WERI-Rb-1 (cell line): ENCODE measurements around the gene TIMM8A.

Experiments used
- DNase-seq: peaks from one replicate; pipeline ENCODE4 v3.0.0-alpha.2; 2020
- H3K27ac ChIP-seq: fragments of 250-450 bp; sonication (Bioruptor Pico); 2 replicates; pipeline ENCODE4 v1.5.1; 2020; ENCODE audit warnings: mild to moderate bottlenecking, moderate library complexity
- H3K27me3 ChIP-seq: fragments of 250-450 bp; sonication (Bioruptor Pico); 2 replicates; pipeline ENCODE4 v1.5.1; 2021; ENCODE audit warnings: mild to moderate bottlenecking, low read depth, moderate library complexity; ENCODE audit not compliant: insufficient read depth, severe bottlenecking
- H3K36me3 ChIP-seq: fragments of 250-450 bp; sonication (Bioruptor Pico); 2 replicates; pipeline ENCODE4 v1.5.1; 2020; ENCODE audit warnings: mild to moderate bottlenecking, moderate library complexity
- H3K4me3 ChIP-seq: 2 replicates; pipeline ENCODE4 v1.5.1; 2011; ENCODE audit warnings: low read depth, mild to moderate bottlenecking, control low read depth, low read length
- H3K9me3 ChIP-seq: fragments of 250-450 bp; sonication (Bioruptor Pico); 2 replicates; pipeline ENCODE4 v1.5.1; 2021; ENCODE audit warnings: mild to moderate bottlenecking, moderate library complexity; ENCODE audit not compliant: severe bottlenecking
- CTCF ChIP-seq: IDR thresholded peaks from 2 replicates; pipeline ENCODE4 v1.5.1; 2011; ENCODE audit warnings: low read depth, mild to moderate bottlenecking, control low read depth, inconsistent platforms, low read length

TIMM8A gene

DNA sequence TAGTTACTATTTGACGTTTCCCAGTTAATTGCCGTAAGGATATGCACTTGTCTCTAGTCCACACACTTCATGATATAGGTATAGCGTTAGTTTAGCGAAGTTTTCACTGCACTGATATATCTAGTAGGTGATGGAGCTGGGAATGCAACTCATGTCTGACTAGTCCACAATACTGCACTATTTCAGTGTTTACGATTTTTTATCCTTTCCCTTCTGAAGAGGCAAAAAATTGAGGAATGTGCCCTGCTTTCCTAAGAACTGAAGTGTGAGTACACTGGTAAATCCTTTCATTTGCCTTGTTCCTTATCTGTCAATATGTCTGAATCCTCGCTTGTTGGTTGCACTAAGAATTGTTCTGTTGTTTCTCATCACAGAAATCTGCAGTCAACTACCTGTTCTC lies 43.3 kb upstream of the TIMM8A start:
- H3K9me3 ChIP-seq, result peaks cover 3% of the 10 kb centered on the region
- H3K4me3 ChIP-seq, result peak overlapping the region; percentile 76
- H3K27me3 ChIP-seq, result peaks cover 4% of the 10 kb centered on the region
- TF ChIP-seq CTCF, result no peak
- no peak for DNase-seq
- H3K36me3 ChIP-seq, result peaks cover 29% of the 10 kb centered on the region
- H3K27ac ChIP-seq, result peak overlapping the region; percentile 75; the same call in 1 of the 2 replicates

- peaks cover 26% of the 10 kb centered on the region for H3K36me3 ChIP-seq
- H3K27me3 ChIP-seq, result peaks cover 4% of the 10 kb centered on the region
- H3K27ac ChIP-seq, result peak within 1 kb of the TSS; percentile 75
- peak; percentile 75 for TF ChIP-seq CTCF
- peaks cover 3% of the 10 kb centered on the region for H3K9me3 ChIP-seq
- H3K4me3 ChIP-seq, result peak within 1 kb of the TSS; percentile 76
- peak; percentile 89 for DNase-seq
Measured at GRCh38 chrX:101390664-101391525, 42.4 kb upstream of the TIMM8A start, which contains the start of gene RPL36A. TSS of gene RPL36A (plus strand) at chrX:101391011. CDS start at chrX:101391044, 33 bp downstream.

- H3K4me3 ChIP-seq, result no peak overlapping the region
- no peak overlapping the region for H3K27ac ChIP-seq
- H3K9me3 ChIP-seq, result peaks cover 3% of the 10 kb centered on the region
- peaks cover 15% of the 10 kb centered on the region for H3K36me3 ChIP-seq
- H3K27me3 ChIP-seq, result peaks cover 12% of the 10 kb centered on the region
- no peak for TF ChIP-seq CTCF
- DNase-seq, result no peak
Measured at GRCh38 chrX:101388604-101389003, 40.1 kb upstream of the TIMM8A start.

DNA sequence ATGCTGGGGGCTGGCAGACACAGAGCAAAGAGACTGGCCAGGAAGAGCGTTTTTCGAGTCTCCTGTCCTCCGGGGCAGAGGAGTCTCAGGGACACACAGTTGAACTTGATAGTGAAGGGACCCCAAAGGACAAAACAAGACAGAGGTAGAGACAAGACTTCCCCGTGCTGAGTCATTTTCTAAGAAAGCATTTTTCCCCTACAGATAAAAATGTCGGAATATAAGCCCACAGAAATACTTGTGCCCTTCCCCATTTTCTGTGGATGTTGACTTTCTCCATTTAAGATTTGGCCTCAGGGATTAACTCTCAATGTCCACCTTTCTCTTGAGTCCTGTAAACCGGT lies 38.0 kb upstream of the TIMM8A start:
- no peak overlapping the region for H3K4me3 ChIP-seq
- peaks cover 3% of the 10 kb centered on the region for H3K9me3 ChIP-seq
- H3K36me3 ChIP-seq, result peaks cover 2% of the 10 kb centered on the region
- H3K27me3 ChIP-seq, result peaks cover 15% of the 10 kb centered on the region
- no peak for TF ChIP-seq CTCF
- no peak for DNase-seq
- no peak overlapping the region for H3K27ac ChIP-seq

DNA sequence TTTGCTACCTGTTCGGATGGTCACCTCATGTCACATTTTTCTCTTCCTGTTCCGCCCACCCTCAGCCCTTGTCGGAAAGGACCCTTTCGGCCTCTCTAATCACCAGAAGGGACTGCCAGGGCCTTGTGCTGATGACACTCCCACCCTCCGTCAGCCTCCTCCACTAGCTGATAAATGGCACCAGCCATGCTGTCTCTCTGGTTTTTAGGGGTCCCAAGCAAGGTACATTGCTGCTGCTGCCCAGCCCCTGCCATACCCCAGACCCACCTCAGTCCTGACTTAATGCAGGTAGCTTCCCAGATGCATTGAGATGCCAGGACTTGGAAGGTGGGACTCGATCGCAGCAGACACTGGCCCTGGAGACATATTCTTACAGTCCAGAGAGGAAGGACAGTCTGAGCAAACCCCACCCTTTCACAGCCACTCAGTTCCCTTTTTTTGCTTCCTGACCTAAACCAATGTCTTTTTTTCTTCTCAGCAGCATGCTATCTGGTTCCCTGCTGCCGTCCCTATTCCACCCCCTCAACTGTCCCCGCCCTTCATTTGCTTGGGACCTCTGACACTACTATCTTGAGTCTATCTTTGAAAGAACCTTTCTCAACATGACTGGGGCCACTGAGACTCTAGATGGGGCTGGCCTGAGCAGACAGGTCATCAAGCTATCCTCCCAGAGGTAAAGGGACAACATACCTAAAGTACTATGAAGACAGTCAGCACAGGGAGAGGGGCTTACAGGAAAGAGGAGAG lies 37.4 kb upstream of the TIMM8A start, which contains the start of gene BTK:
Gene BTK, minus strand, starts transcription at position 397 of the 747 bp plus-strand sequence. CDS start 10,907 bp downstream, outside the sequence.
- DNase-seq, result no peak
- Histone ChIP-seq H3K27me3 (peaks cover 16% of the 10 kb centered on the region), H3K9me3 (peaks cover under 1% of the 10 kb centered on the region), H3K36me3 (no peaks in the 10 kb centered on the region; the same call in 1 of the 2 replicates), H3K4me3 (no peak within 1 kb of the TSS), H3K27ac (no peak within 1 kb of the TSS)
- no peak for TF ChIP-seq CTCF
